Mesothelial cell of epicardium (in vitro differentiated cells): ENCODE measurements around the gene ESCO1. TPM values are rescaled to one million over a fixed set of nuclear protein-coding genes. Genes with fewer than 3 reads are reported as not detected.

ENCODE experiments used
- DNase-seq, 2 experiments: peaks; one replicate each; pipeline ENCODE4 v3.0.0; 2021; ENCODE audit warnings: low spot score in 2 of 2; ENCODE audit not compliant: unreplicated experiment in 2 of 2
- H3K27ac Mint-ChIP-seq: 2 replicates; pipeline ENCODE4 v1.8.0; 2021; ENCODE audit warnings: mixed read lengths
- H3K27me3 Mint-ChIP-seq: 2 replicates; pipeline ENCODE4 v1.8.0; 2021; ENCODE audit warnings: low read depth, mixed read lengths
- H3K36me3 Mint-ChIP-seq: 2 replicates; pipeline ENCODE4 v1.8.0; 2021; ENCODE audit warnings: mixed read lengths
- H3K4me1 Mint-ChIP-seq: 2 replicates; pipeline ENCODE4 v1.8.0; 2021; ENCODE audit warnings: mixed read lengths
- H3K4me3 Mint-ChIP-seq: 2 replicates; pipeline ENCODE4 v1.8.0; 2021; ENCODE audit warnings: mild to moderate bottlenecking, moderate library complexity, mixed read lengths
- H3K9me3 Mint-ChIP-seq: 2 replicates; pipeline ENCODE4 v1.8.0; 2021; ENCODE audit warnings: mixed read lengths
- total RNA-seq: library from RNA; stranded (reverse); gene quantifications from 3 replicates; pipeline ENCODE4 v1.2.1, GENCODE V29; 2021
- TF ChIP-seq, protein P1 (sequence below): fragments of 200-600 bp; sonication (generic); IDR thresholded peaks from one replicate; pipeline ENCODE4 v1.5.0; 2021; ENCODE audit warnings: antibody characterized with exemption; ENCODE audit not compliant: unreplicated experiment

ESCO1 gene
- total RNA-seq, 1 donor from 2014 or later = 18.3 TPM

DNA sequence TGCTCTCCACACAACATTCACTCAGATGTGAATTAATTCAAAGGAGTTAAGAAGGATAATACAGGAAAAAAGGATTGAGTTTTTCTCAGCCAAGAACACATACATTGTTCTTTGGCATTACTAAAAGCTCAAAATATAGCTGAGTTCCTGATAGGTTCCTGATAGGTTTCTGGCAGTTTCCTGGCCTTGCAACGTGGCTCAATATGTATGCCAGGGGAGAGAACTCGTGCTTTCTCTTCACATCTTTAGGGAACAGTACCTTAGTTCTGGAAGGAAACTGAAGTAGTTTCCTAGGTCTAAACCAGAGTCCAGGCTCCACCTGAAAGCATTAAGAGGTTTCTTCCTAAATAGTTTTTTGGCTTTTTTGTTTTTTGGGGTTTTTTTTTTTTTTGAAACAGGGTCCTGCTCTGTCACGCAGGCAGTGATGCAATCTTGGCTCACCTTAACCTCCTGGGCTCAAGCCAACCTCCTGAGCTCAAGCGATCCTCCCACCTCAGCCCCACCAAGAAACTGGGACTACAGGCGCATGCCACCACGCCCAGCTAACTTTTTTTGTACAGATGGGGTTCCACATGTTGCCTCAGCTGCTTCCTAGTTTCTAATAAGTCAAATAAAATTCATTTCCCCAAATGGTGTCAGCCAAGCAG is 42.8 kb downstream of the ESCO1 start:
- H3K27me3 Mint-ChIP-seq = no peaks in the 10 kb centered on the region
- H3K27ac Mint-ChIP-seq = no peak overlapping the region
- peaks cover 25% of the 10 kb centered on the region for H3K36me3 Mint-ChIP-seq
- peaks cover 5% of the 10 kb centered on the region for H3K9me3 Mint-ChIP-seq
- H3K4me3 Mint-ChIP-seq = no peak overlapping the region
- TF ChIP-seq, protein P1, sequence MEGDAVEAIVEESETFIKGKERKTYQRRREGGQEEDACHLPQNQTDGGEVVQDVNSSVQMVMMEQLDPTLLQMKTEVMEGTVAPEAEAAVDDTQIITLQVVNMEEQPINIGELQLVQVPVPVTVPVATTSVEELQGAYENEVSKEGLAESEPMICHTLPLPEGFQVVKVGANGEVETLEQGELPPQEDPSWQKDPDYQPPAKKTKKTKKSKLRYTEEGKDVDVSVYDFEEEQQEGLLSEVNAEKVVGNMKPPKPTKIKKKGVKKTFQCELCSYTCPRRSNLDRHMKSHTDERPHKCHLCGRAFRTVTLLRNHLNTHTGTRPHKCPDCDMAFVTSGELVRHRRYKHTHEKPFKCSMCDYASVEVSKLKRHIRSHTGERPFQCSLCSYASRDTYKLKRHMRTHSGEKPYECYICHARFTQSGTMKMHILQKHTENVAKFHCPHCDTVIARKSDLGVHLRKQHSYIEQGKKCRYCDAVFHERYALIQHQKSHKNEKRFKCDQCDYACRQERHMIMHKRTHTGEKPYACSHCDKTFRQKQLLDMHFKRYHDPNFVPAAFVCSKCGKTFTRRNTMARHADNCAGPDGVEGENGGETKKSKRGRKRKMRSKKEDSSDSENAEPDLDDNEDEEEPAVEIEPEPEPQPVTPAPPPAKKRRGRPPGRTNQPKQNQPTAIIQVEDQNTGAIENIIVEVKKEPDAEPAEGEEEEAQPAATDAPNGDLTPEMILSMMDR = no peak
- no peaks in the 10 kb centered on the region for H3K4me1 Mint-ChIP-seq
- DNase-seq = no peak

DNA sequence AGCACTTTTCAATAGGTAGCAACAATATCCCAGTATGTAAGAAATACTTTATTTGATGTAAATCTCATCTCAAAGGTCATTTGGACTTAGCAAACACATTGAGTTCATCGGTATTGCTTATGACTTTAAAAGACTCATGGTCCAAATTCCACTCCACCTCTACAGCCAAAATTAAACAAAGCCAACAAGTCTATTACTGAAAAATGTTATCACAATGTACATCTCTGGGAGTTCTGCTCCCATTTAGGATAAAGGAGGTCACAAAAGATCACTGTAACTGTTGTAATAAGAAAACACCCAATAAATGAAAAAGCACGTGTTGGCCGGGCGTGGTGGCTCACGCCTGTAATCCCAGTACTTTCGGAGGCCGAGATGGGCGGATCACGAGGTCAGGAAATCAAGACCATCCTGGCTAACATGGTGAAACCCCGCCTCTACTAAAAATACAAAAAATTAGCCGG is 50.0 kb downstream of the ESCO1 start:
- Mint-ChIP-seq H3K9me3 (no peaks in the 10 kb centered on the region), H3K4me1 (no peaks in the 10 kb centered on the region), H3K27ac (no peak overlapping the region), H3K27me3 (no peaks in the 10 kb centered on the region), H3K4me3 (no peak overlapping the region), H3K36me3 (peaks cover 43% of the 10 kb centered on the region)
- TF ChIP-seq, protein P1 = no peak
- no peak for DNase-seq

GRCh38 chr18:21548647-21549046 is 51.9 kb downstream of the ESCO1 start:
- H3K9me3 Mint-ChIP-seq = no peaks in the 10 kb centered on the region
- no peak overlapping the region for H3K27ac Mint-ChIP-seq
- H3K4me1 Mint-ChIP-seq = no peaks in the 10 kb centered on the region
- no peak overlapping the region for H3K4me3 Mint-ChIP-seq
- no peaks in the 10 kb centered on the region for H3K27me3 Mint-ChIP-seq
- DNase-seq = no peak
- TF ChIP-seq, protein P1 = no peak
- H3K36me3 Mint-ChIP-seq = peaks cover 41% of the 10 kb centered on the region

DNA sequence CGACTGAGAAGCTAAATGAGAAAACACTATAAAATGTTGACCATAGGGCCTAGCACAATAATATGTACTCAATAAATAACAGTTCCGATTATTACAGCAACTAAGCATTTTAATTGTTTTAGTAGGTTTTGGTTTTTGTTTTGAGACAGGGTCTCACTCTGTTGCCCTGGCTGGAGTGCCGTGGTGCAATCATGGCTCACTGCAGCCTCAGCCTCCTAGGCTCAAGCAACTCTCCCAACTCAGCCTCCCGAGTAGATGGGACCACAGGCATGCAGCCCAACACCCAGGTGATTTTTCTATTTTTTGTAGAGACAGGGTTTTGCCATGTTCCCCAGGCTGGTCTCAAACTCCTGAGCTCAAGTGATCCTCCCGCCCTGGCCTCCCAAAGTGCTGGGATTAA is 54.1 kb downstream of the ESCO1 start:
- H3K9me3 Mint-ChIP-seq = peaks cover 4% of the 10 kb centered on the region
- no peak overlapping the region for H3K4me3 Mint-ChIP-seq
- no peaks in the 10 kb centered on the region for H3K27me3 Mint-ChIP-seq
- no peak overlapping the region for H3K27ac Mint-ChIP-seq
- no peaks in the 10 kb centered on the region for H3K4me1 Mint-ChIP-seq
- peaks cover 40% of the 10 kb centered on the region for H3K36me3 Mint-ChIP-seq
- DNase-seq = no peak
- TF ChIP-seq, protein P1 = no peak

DNA sequence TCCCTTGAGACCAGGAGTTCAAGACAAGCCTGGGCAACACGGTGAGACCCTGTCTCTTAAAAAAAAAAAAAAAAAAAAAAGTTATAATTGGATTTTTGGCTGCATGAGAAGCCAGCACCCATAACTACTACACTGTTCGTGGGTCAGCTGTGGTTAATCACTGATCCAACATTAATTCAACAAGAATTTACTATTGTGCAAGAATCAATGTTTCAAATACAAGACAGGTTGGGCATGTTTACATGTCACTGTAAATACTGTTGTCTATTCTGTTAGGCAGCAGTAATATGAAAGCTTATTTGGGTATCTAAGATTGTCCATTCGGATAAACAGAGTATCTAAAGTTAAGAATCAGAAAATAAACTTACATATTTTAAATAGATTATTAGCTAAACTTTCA is 62.3 kb downstream of the ESCO1 start:
- Mint-ChIP-seq H3K4me3 (no peak overlapping the region), H3K9me3 (peaks cover 4% of the 10 kb centered on the region), H3K36me3 (peaks cover 22% of the 10 kb centered on the region), H3K27me3 (no peaks in the 10 kb centered on the region), H3K27ac (no peak overlapping the region), H3K4me1 (no peaks in the 10 kb centered on the region)
- TF ChIP-seq, protein P1 = no peak
- no peak for DNase-seq
